ENCODE results near the gene PODN. TPM values are rescaled to one million over a fixed set of nuclear protein-coding genes. Genes with fewer than 3 reads are reported as not detected.

Gene PODN
- total and polyA plus RNA-seq, 7 donors: 1.6 to 200 (median 67.6) TPM

- peaks cover 0 to 58% (median 31%) of the 10 kb centered on the region in 4 donors for H3K4me1 ChIP-seq
- TF ChIP-seq CTCF (IDR thresholded peaks at IDR 0.05): no peak
- TF ChIP-seq EP300 (IDR thresholded peaks at IDR 0.05): no peak
- no peak for TF ChIP-seq POLR2AphosphoS5 (IDR thresholded peaks at IDR 0.05)
- TF ChIP-seq POLR2A (IDR thresholded peaks at IDR 0.05): no peak
- no peaks in the 10 kb centered on the region for H3K9me3 ChIP-seq
- WGBS, 2 donors: 70 to 71% methylated on average over 2 of the region's 2 CpGs
- peak overlapping the region; percentile 51 to 85 (median 75) for H3K27ac ChIP-seq
- peak; percentile 84 for DNase-seq
- intact Hi-C loops (cut with DNase I): loop anchor here (5.0 kb wide), 1 partner anchor 37 kb away; the partner anchor contains the start of gene PODN
- H3K27me3 ChIP-seq: no peaks in the 10 kb centered on the region
- no peak overlapping the region for H3K4me3 ChIP-seq
- peaks cover 0 to 16% (median 0%) of the 10 kb centered on the region in 4 donors for H3K36me3 ChIP-seq
Measured at GRCh38 chr1:53025034-53025768, 36.8 kb upstream of the PODN start.

- DNase-seq: no peak
- peaks cover 0 to 16% (median 0%) of the 10 kb centered on the region in 4 donors for H3K36me3 ChIP-seq
- H3K4me3 ChIP-seq: no peak overlapping the region
- H3K9me3 ChIP-seq: no peaks in the 10 kb centered on the region
- TF ChIP-seq CTCF (IDR thresholded peaks at IDR 0.05) (no peak), EP300 (IDR thresholded peaks at IDR 0.05) (no peak), POLR2AphosphoS5 (IDR thresholded peaks at IDR 0.05) (no peak), POLR2A (IDR thresholded peaks at IDR 0.05) (no peak)
- 66 to 97% methylated on average over 2 of the region's 2 CpGs for WGBS, 2 donors
- peak overlapping the region; percentile 51 to 85 (median 75) for H3K27ac ChIP-seq
- intact Hi-C loops (cut with DNase I): loop anchor here (5.0 kb wide), 1 partner anchor 37 kb away; the partner anchor contains the start of gene PODN
- H3K4me1 ChIP-seq: peaks cover 0 to 61% (median 31%) of the 10 kb centered on the region in 4 donors
- H3K27me3 ChIP-seq: no peaks in the 10 kb centered on the region
Measured at GRCh38 chr1:53025769-53026112, 36.3 kb upstream of the PODN start.

GRCh38 chr1:53026254-53026653 is 35.8 kb upstream of the PODN start:
- intact Hi-C loops (cut with DNase I): loop anchor here (5.0 kb wide), 1 partner anchor 36 kb away; the partner anchor contains the start of gene PODN
- TF ChIP-seq POLR2AphosphoS5 (IDR thresholded peaks at IDR 0.05) (peak; percentile 30 to 79 (median 54)), EP300 (IDR thresholded peaks at IDR 0.05) (no peak), POLR2A (IDR thresholded peaks at IDR 0.05) (no peak), CTCF (IDR thresholded peaks at IDR 0.05) (no peak)
- Histone ChIP-seq H3K9me3 (no peaks in the 10 kb centered on the region), H3K27ac (peak overlapping the region in 3 of 4 donors; percentile 73 to 85 (median 77)), H3K4me3 (no peak overlapping the region), H3K27me3 (no peaks in the 10 kb centered on the region), H3K36me3 (peaks cover 0 to 16% (median 0%) of the 10 kb centered on the region in 4 donors), H3K4me1 (peaks cover 0 to 67% (median 32%) of the 10 kb centered on the region in 4 donors)
- 74 to 76% methylated on average over 2 of the region's 2 CpGs for WGBS, 2 donors
- DNase-seq: no peak

GRCh38 chr1:53031732-53032131 is 30.3 kb upstream of the PODN start:
- Histone ChIP-seq H3K4me1 (peaks cover 0 to 24% (median 7%) of the 10 kb centered on the region in 4 donors), H3K27me3 (no peaks in the 10 kb centered on the region), H3K36me3 (peaks cover 0 to 20% (median 0%) of the 10 kb centered on the region in 4 donors), H3K27ac (peak overlapping the region in 1 of 4 donors; percentile 30), H3K9me3 (no peaks in the 10 kb centered on the region), H3K4me3 (no peak overlapping the region)
- DNase-seq: no peak
- TF ChIP-seq CTCF (IDR thresholded peaks at IDR 0.05) (no peak), POLR2AphosphoS5 (IDR thresholded peaks at IDR 0.05) (no peak), POLR2A (IDR thresholded peaks at IDR 0.05) (no peak), EP300 (IDR thresholded peaks at IDR 0.05) (no peak)
- intact Hi-C loops (cut with DNase I): no loop called here
- 88 to 93% methylated on average over 1 of the region's 1 CpG for WGBS, 2 donors
